GM19468 (cell line): ENCODE results near the gene GNAT2.
A peak's percentile ranks its signal among the peaks of the same experiment; 100 is the strongest.

ENCODE experiments used
- ATAC-seq: cut with Tn5 transposase; IDR thresholded peaks from one replicate; pipeline ENCODE4 v1.9.1; 2021; ENCODE audit warnings: mild to moderate bottlenecking, moderate library complexity, moderate number of reproducible peaks; ENCODE audit not compliant: unreplicated experiment; ENCODE audit errors: extremely low read depth

The GNAT2 gene

DNA sequence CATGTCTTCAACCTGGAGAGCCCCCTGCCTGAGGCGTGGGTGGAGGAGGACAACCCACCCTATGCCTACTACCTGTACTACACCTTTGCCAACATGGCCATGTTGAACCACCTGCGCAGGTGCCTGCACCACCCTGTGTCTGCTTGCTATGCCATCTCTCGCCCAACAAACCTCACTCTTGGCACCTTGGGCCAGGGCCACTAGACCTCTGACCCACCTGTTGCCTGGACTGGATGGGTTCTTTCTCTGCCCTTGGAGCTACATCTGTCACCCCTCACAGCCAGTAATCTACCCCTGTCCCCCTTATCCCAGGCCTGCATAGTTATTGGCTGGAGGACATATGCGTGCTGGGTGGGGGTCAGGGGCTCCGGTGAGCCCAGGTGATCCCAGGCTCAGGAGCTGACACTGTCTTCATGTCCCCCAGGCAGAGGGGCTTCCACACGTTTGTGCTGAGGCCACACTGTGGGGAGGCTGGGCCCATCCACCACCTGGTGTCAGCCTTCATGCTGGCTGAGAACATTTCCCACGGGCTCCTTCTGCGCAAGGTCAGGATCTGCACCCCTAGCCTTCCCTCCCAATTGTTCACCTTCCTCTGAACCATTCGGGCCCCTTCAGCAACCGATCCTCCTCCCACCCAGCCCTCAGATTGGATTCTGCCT is 10.1 kb upstream of the GNAT2 start:
- no peak for ATAC-seq

- no peak for ATAC-seq
Measured at GRCh38 chr1:109628540-109629321, 9.3 kb upstream of the GNAT2 start.

GRCh38 chr1:109627692-109628399 is 8.4 kb upstream of the GNAT2 start:
- ATAC-seq: no peak

DNA sequence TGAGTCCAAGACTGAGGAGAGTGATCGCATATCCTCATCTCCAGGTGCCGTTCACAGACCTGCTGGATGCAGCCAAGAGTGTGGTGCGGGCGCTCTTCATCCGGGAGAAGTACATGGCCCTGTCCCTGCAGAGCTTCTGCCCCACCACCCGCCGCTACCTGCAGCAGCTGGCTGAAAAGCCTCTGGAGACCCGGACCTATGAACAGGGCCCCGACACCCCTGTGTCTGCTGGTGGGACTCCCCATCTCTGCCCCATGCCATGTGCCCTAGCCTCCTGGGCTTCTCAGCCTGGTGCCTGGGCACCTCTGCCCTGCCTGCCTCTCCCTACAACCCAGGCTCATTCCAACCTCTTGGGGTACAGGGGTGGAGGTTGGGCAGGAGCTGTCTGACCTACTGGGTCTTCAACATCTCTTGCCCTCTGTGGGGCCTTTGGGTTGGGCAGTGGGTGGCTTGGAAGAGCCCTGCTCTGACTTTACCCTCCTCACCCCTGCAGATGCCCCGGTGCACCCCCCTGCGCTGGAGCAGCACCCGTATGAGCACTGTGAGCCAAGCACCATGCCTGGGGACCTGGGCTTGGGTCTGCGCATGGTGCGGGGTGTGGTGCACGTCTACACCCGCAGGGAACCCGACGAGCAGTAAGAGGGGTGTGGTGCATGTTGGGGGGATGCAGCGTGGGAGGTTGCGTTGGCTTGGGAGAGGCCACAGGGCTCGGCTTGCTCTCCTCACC is 7.4 kb upstream of the GNAT2 start:
- no peak for ATAC-seq

- no peak for ATAC-seq
Measured at GRCh38 chr1:109625601-109626560, 6.5 kb upstream of the GNAT2 start.

GRCh38 chr1:109625176-109625575 is 5.8 kb upstream of the GNAT2 start:
- no peak for ATAC-seq

- ATAC-seq: no peak
Measured at GRCh38 chr1:109624201-109625010, 5.0 kb upstream of the GNAT2 start.

GRCh38 chr1:109623601-109624161 is 4.3 kb upstream of the GNAT2 start:
- no peak for ATAC-seq

DNA sequence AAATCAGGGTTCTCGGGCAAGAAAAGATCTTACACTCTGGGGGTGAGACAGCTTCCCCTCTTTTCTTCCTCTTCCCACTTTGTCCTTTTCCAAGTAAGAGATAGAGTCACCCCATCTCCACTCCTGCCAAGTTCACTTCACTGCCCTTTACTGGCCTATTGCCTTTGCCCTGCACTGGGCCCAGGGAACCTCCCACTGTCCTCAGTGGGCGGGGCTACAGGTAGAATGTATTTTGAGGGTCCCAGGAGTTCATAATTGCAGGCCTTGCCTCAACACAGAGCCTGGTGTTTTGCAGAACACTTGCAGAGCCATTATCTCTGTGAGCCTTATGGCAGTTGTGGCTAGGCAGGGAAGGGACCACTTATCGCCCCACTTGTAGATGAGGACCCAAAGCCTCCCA is 3.5 kb upstream of the GNAT2 start:
- ATAC-seq: no peak

- ATAC-seq: no peak
Measured at GRCh38 chr1:109622137-109622892, 2.9 kb upstream of the GNAT2 start.

GRCh38 chr1:109621379-109622136 is 2.1 kb upstream of the GNAT2 start:
- ATAC-seq: no peak

GRCh38 chr1:109620841-109621286 is 1.4 kb upstream of the GNAT2 start:
- peak; percentile 74 for ATAC-seq

DNA sequence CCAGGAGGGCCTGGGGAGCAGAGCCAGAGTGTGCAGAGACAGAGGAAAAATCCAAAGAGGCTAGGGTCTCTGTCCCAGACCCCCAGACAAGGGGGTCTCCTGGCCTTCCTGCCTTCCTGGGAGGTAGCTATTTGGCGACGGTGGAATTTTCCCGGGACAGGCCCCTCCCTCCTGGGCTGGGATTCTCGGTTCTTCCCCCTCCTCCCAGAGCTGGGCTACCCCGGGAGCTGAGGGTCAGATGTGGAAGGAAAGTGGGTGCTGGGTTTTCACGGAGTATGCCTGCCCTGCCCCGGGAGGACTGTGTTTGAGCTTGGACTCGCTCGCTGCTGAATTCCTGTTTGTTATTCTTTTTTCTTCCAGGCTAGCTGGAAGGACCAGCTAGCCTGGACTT is 980 bp upstream of the GNAT2 start:
- ATAC-seq: no peak

- ATAC-seq: no peak
Measured at GRCh38 chr1:109618661-109619575, 498 bp downstream of the GNAT2 start.

DNA sequence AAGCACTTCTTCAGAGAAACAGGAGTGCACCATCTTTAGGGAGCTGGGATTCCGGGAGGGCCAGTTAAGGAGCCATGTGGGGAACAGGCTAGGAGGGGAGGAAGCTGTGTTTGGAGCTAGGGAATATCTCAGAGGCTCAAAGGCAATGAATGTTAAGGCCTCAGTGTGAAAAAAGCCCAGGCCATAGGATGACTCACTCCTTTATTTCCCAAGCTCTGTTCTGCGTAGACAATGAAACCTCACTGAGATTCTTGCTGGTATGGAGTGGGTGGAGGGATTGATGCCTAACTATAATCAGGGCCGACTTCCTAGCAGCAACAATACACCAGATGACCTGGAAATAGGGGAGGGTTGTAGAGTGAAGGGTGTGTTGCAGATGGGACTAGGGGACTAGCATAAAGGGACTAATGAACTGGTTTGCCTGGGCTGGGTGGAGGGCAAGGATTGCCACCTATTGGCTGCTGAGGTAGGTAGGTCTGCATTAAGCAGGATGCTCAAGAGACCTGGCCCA is 2.1 kb downstream of the GNAT2 start:
- no peak for ATAC-seq

GRCh38 chr1:109616391-109616790 is 3.0 kb downstream of the GNAT2 start:
- ATAC-seq: no peak
